Lung (tissue), 12 donors: ENCODE data around the gene THUMPD2. TPM values are rescaled to one million over a fixed set of nuclear protein-coding genes. Genes with fewer than 3 reads are reported as not detected.

Experiments used
- ATAC-seq: fragments of 200-7000 bp; cut with Tn5 transposase; one replicate; pipeline ENCODE4 v1.9.1; 2020; ENCODE audit warnings: moderate number of reproducible peaks; ENCODE audit not compliant: insufficient read depth, low FRiP score
- DNase-seq, 3 donors: peaks; one replicate each; pipeline ENCODE4 v3.0.0-alpha.2; 2013 to 2017
- H3K27ac ChIP-seq, 2 donors: one replicate each; pipeline ENCODE4 v1.5.1; 2013; ENCODE audit warnings: mild to moderate bottlenecking in 2 of 2, moderate library complexity in 2 of 2, control low read depth in 1 of 2, inconsistent platforms in 1 of 2, low read depth in 1 of 2, low read length in 1 of 2
- H3K27me3 ChIP-seq, 3 donors: one replicate each; pipeline ENCODE4 v1.5.1; 2013; ENCODE audit warnings: low read length in 2 of 3; ENCODE audit not compliant: control insufficient read depth in 3 of 3, insufficient read depth in 3 of 3
- H3K36me3 ChIP-seq, 4 donors: one replicate each; pipeline ENCODE4 v1.5.1; 2013; ENCODE audit warnings: low read length in 4 of 4, mild to moderate bottlenecking in 1 of 4, moderate library complexity in 1 of 4; ENCODE audit not compliant: control insufficient read depth in 4 of 4, insufficient read depth in 4 of 4
- H3K4me1 ChIP-seq, 5 donors: one replicate each; pipeline ENCODE4 v1.5.1; 2013; ENCODE audit warnings: low read length in 5 of 5, mild to moderate bottlenecking in 2 of 5, moderate library complexity in 1 of 5; ENCODE audit not compliant: control insufficient read depth in 5 of 5, insufficient read depth in 5 of 5
- H3K4me3 ChIP-seq: one replicate; pipeline ENCODE4 v1.5.1; 2013; ENCODE audit warnings: mild to moderate bottlenecking, control low read depth, moderate library complexity
- H3K9ac ChIP-seq, 2 donors: one replicate each; pipeline ENCODE4 v1.5.1; 2013; ENCODE audit warnings: low read length in 2 of 2, control low read depth in 1 of 2; ENCODE audit not compliant: insufficient read depth in 1 of 2
- H3K9me3 ChIP-seq, 4 donors: one replicate each; pipeline ENCODE4 v1.5.1; 2013; ENCODE audit warnings: low read length in 3 of 4, mild to moderate bottlenecking in 1 of 4, moderate library complexity in 1 of 4; ENCODE audit not compliant: control insufficient read depth in 4 of 4, insufficient read depth in 3 of 4
- WGBS, 2 donors: extraction: QIAGEN DNeasy Blood & Tissue Kit; methylation state at CpG; one replicate each; pipeline ENCODE4 v1.1.7; 2013; 5-methylcytosine and 5-hydroxymethylcytosine counted together
- polyA plus RNA-seq, 2 donors: library from polyadenylated mRNA; stranded (reverse); fragments of 200-250 nt; gene quantifications; one replicate each; pipeline ENCODE4 v1.2.1, GENCODE V29; 2013
- total RNA-seq, 2 donors: library from RNA; depleted of rRNA in 1 of 2; stranded (reverse); fragments of >200 nt in 1 of 2; gene quantifications; one replicate each; pipeline ENCODE4 v1.2.1, GENCODE V29; 2014 to 2021
- TF ChIP-seq, protein P1 (sequence below): IDR thresholded peaks from 2 replicates; pipeline ENCODE4 v1.5.1; 2012; ENCODE audit warnings: mild to moderate bottlenecking; ENCODE audit errors: control extremely low read depth, extremely low read depth
- donor health status: control.
- donor health status: control.
- donor health status: Bipolar disorder and iron deficiency.
- donor health status: healthy.
- donor health status: DM: yes; HTN: yes; CAD: no.

The THUMPD2 gene
- total and polyA plus RNA-seq, 4 donors = 6.9 to 28.1 (median 11.5) TPM

DNA sequence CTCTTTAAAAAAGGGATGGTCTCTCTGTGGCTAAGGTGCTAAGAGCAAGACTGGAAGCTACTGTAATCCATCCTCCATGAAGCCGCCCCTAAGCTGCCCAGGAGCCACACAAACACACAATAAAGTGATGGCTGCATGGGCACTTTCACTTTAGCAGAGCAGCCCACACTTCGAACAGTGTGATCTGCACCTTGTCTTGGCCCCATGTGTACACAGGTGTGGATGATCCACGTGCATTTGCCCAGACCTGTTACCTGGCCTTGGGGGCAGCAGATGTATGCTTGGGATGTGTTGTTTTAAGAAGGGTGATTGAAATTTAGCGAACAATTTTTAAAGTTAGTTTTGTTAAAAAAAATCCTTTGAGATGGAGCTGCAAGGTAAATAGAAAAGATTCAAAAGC lies 73.4 kb downstream of the THUMPD2 start:
- Histone ChIP-seq H3K27me3 (no peaks in the 10 kb centered on the region), H3K9me3 (peaks cover 0 to 8% (median 0%) of the 10 kb centered on the region in 4 donors), H3K27ac (no peak overlapping the region), H3K4me3 (no peak overlapping the region), H3K4me1 (no peaks in the 10 kb centered on the region), H3K9ac (no peak overlapping the region), H3K36me3 (no peaks in the 10 kb centered on the region)
- DNase-seq = no peak
- TF ChIP-seq, protein P1, sequence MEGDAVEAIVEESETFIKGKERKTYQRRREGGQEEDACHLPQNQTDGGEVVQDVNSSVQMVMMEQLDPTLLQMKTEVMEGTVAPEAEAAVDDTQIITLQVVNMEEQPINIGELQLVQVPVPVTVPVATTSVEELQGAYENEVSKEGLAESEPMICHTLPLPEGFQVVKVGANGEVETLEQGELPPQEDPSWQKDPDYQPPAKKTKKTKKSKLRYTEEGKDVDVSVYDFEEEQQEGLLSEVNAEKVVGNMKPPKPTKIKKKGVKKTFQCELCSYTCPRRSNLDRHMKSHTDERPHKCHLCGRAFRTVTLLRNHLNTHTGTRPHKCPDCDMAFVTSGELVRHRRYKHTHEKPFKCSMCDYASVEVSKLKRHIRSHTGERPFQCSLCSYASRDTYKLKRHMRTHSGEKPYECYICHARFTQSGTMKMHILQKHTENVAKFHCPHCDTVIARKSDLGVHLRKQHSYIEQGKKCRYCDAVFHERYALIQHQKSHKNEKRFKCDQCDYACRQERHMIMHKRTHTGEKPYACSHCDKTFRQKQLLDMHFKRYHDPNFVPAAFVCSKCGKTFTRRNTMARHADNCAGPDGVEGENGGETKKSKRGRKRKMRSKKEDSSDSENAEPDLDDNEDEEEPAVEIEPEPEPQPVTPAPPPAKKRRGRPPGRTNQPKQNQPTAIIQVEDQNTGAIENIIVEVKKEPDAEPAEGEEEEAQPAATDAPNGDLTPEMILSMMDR = no peak
- ATAC-seq = no peak
- 81 to 90% methylated on average over 4 of the region's 4 CpGs for WGBS, 2 donors

- TF ChIP-seq, protein P1 = no peak
- Histone ChIP-seq H3K4me1 (no peaks in the 10 kb centered on the region), H3K9me3 (peaks cover 0 to 8% (median 0%) of the 10 kb centered on the region in 4 donors), H3K9ac (no peak overlapping the region), H3K27me3 (no peaks in the 10 kb centered on the region), H3K36me3 (no peaks in the 10 kb centered on the region), H3K4me3 (no peak overlapping the region), H3K27ac (no peak overlapping the region)
- ATAC-seq (no peak), DNase-seq (no peak)
- WGBS, 2 donors = 79 to 92% methylated on average over 3 of the region's 3 CpGs
Observed at GRCh38 chr2:39704540-39704939, 74.5 kb downstream of the THUMPD2 start.

DNA sequence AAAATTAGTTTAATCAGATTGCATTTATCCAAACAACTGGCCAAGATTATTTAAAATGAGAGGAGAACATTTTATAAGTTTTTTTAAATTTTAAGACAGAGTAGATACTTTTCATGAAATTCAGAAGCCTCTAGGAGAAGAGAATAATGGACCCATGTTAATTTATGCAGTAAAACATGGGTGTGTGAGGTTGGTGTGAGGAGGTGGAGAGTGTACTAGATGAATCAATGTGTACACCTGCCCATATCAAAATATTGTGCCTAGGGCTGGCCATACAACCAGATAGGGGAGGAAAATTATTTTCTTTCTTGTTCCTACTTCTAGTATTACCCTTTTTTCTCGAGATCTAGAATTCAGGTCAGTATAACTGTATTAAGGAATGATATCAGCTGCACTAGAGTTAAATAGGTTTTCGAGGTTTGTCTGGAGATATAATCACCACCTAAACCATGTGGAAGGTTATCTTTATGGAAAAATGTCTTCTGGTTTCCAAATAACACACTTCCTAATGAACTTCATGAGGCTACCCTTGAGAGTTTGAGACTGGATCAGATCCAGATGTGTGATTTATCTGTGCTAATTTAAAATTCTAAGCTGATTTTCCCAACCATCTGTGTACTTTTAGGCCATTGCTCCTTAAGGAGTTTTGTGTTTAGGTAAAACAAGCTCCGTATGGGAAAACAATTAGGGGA lies 75.7 kb downstream of the THUMPD2 start:
- WGBS, 2 donors = 91 to 92% methylated on average over 3 of the region's 3 CpGs
- Histone ChIP-seq H3K27ac (no peak overlapping the region), H3K4me3 (no peak overlapping the region), H3K9ac (no peak overlapping the region), H3K27me3 (no peaks in the 10 kb centered on the region), H3K4me1 (no peaks in the 10 kb centered on the region), H3K36me3 (no peaks in the 10 kb centered on the region), H3K9me3 (peaks cover 0 to 8% (median 0%) of the 10 kb centered on the region in 4 donors)
- ATAC-seq = no peak
- DNase-seq = no peak
- TF ChIP-seq, protein P1 = no peak
